ENCODE results near the gene FOXF2.

The FOXF2 gene

DNA sequence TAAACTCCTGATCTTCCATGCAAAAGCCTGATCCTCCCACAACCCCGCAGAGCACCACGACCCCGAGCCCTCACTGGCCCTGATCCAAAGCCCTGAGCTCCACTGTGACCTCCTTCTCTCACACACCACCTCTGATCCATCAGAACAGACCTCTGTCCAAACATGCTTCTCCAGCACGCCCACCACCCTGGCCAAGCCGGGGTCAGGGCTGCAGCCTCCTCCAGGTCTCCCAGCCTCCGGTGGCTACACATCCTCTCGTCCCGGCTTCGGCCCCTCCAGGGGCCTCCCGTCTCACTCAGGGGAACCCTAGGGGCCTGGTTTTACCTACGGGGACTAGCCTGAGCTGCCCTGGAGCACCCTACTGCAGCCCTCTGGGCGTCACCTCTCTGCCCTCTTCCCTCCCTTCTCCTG lies 49.1 kb downstream of the FOXF2 start:
- H3K79me2 ChIP-seq (ENCODE audit: insufficient read depth, low read length) = no peaks in the 10 kb centered on the region
- H3K4me3 ChIP-seq (ENCODE audit: low read length, poor library complexity, severe bottlenecking) = no peak overlapping the region
- H2AFZ ChIP-seq (ENCODE audit: low read length) = no peak overlapping the region
- H3K36me3 ChIP-seq (ENCODE audit: insufficient read depth, low read length) = no peaks in the 10 kb centered on the region
- H3K4me2 ChIP-seq (ENCODE audit: low read depth, low read length, poor library complexity, severe bottlenecking) = no peak overlapping the region
- peaks cover 3% of the 10 kb centered on the region for H3K4me1 ChIP-seq (ENCODE audit: insufficient read depth, low read length, poor library complexity, severe bottlenecking)
- no peaks in the 10 kb centered on the region for H4K20me1 ChIP-seq (ENCODE audit: insufficient read depth, low read length, poor library complexity, severe bottlenecking)
- TF ChIP-seq, protein P1, sequence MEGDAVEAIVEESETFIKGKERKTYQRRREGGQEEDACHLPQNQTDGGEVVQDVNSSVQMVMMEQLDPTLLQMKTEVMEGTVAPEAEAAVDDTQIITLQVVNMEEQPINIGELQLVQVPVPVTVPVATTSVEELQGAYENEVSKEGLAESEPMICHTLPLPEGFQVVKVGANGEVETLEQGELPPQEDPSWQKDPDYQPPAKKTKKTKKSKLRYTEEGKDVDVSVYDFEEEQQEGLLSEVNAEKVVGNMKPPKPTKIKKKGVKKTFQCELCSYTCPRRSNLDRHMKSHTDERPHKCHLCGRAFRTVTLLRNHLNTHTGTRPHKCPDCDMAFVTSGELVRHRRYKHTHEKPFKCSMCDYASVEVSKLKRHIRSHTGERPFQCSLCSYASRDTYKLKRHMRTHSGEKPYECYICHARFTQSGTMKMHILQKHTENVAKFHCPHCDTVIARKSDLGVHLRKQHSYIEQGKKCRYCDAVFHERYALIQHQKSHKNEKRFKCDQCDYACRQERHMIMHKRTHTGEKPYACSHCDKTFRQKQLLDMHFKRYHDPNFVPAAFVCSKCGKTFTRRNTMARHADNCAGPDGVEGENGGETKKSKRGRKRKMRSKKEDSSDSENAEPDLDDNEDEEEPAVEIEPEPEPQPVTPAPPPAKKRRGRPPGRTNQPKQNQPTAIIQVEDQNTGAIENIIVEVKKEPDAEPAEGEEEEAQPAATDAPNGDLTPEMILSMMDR (conservative IDR thresholded peaks at IDR 0.05; ENCODE audit: low read length) = no peak
- no peak for TF ChIP-seq EZH2phosphoT487 (IDR thresholded peaks at IDR 0.05; ENCODE audit: borderline replicate concordance)
- H3K27me3 ChIP-seq (ENCODE audit: insufficient read depth, low read length, poor library complexity, severe bottlenecking) = no peaks in the 10 kb centered on the region
- H3K9me2 ChIP-seq (replicated peaks; ENCODE audit: low read depth, low read length) = no peaks in the 10 kb centered on the region
- H3K9ac ChIP-seq (ENCODE audit: low read depth, low read length, poor library complexity, severe bottlenecking) = no peak overlapping the region
- no peaks in the 10 kb centered on the region for H3K9me3 ChIP-seq (ENCODE audit: insufficient read depth, low read depth, low read length)
- no peaks in the 10 kb centered on the region for H3F3A ChIP-seq (ENCODE audit: low read depth)

DNA sequence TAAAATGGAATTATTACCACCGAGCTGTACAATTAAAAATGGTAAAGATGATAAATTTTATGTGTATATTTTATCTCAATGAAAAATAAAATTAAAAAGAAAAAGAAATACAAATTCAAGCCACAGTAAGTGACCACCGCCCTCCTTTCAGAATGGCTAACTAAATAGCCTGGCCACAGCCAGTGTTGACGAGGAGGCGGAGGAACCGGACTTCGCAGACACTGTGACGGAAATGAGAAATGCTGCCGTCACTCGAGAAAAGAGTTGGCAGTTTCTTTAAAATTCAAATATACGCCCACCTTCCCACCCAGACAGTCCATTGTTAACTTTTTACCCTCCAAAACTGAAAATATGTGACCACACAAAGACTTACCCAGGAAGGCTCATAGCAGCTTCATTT lies 50.0 kb downstream of the FOXF2 start:
- Histone ChIP-seq H3F3A (ENCODE audit: low read depth) (no peaks in the 10 kb centered on the region), H3K36me3 (ENCODE audit: insufficient read depth, low read length) (no peaks in the 10 kb centered on the region), H3K9me3 (ENCODE audit: insufficient read depth, low read depth, low read length) (no peaks in the 10 kb centered on the region), H3K4me3 (ENCODE audit: low read length, poor library complexity, severe bottlenecking) (no peak overlapping the region), H2AFZ (ENCODE audit: low read length) (no peak overlapping the region), H3K9ac (ENCODE audit: low read depth, low read length, poor library complexity, severe bottlenecking) (no peak overlapping the region), H4K20me1 (ENCODE audit: insufficient read depth, low read length, poor library complexity, severe bottlenecking) (no peaks in the 10 kb centered on the region), H3K79me2 (ENCODE audit: insufficient read depth, low read length) (no peaks in the 10 kb centered on the region), H3K9me2 (replicated peaks; ENCODE audit: low read depth, low read length) (no peaks in the 10 kb centered on the region), H3K27me3 (ENCODE audit: insufficient read depth, low read length, poor library complexity, severe bottlenecking) (no peaks in the 10 kb centered on the region), H3K4me2 (ENCODE audit: low read depth, low read length, poor library complexity, severe bottlenecking) (no peak overlapping the region), H3K4me1 (ENCODE audit: insufficient read depth, low read length, poor library complexity, severe bottlenecking) (peaks cover 3% of the 10 kb centered on the region)
- no peak for TF ChIP-seq EZH2phosphoT487 (IDR thresholded peaks at IDR 0.05; ENCODE audit: borderline replicate concordance)
- TF ChIP-seq, protein P1 (conservative IDR thresholded peaks at IDR 0.05; ENCODE audit: low read length) = no peak

DNA sequence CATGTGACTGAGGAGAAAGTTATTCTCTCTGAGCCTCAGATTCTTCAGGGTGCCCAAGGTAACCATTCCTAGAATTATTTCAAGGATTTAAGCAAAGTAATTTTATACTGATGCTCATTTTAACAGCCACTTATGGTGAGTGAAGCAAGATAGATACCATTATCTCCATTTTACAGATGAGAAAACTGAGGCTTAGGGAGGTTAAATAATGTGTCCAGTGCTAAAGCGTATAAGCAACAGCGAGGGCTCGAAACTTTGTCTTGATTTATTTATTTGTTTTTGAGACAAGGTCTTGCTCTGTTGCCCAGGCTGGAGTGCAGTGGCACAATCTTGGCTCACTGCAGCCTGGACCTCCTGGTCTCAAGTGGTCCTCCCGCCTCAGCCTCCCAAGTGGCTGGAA lies 53.6 kb downstream of the FOXF2 start:
- H3K4me1 ChIP-seq (ENCODE audit: insufficient read depth, low read length, poor library complexity, severe bottlenecking) = no peaks in the 10 kb centered on the region
- no peak overlapping the region for H3K4me3 ChIP-seq (ENCODE audit: low read length, poor library complexity, severe bottlenecking)
- H3K9me2 ChIP-seq (replicated peaks; ENCODE audit: low read depth, low read length) = no peaks in the 10 kb centered on the region
- no peaks in the 10 kb centered on the region for H3K79me2 ChIP-seq (ENCODE audit: insufficient read depth, low read length)
- H3K9ac ChIP-seq (ENCODE audit: low read depth, low read length, poor library complexity, severe bottlenecking) = no peak overlapping the region
- no peak overlapping the region for H2AFZ ChIP-seq (ENCODE audit: low read length)
- no peaks in the 10 kb centered on the region for H3F3A ChIP-seq (ENCODE audit: low read depth)
- H3K27me3 ChIP-seq (ENCODE audit: insufficient read depth, low read length, poor library complexity, severe bottlenecking) = no peaks in the 10 kb centered on the region
- no peaks in the 10 kb centered on the region for H3K9me3 ChIP-seq (ENCODE audit: insufficient read depth, low read depth, low read length)
- H4K20me1 ChIP-seq (ENCODE audit: insufficient read depth, low read length, poor library complexity, severe bottlenecking) = no peaks in the 10 kb centered on the region
- TF ChIP-seq EZH2phosphoT487 (IDR thresholded peaks at IDR 0.05; ENCODE audit: borderline replicate concordance) = no peak
- TF ChIP-seq, protein P1 (conservative IDR thresholded peaks at IDR 0.05; ENCODE audit: low read length) = no peak
- no peaks in the 10 kb centered on the region for H3K36me3 ChIP-seq (ENCODE audit: insufficient read depth, low read length)
- H3K4me2 ChIP-seq (ENCODE audit: low read depth, low read length, poor library complexity, severe bottlenecking) = no peak overlapping the region
